Endothelial cell of umbilical vein (primary cell): ENCODE measurements around the gene PDGFRB. TPM values are rescaled to one million over a fixed set of nuclear protein-coding genes. Genes with fewer than 3 reads are reported as not detected.

Source experiments
- BruUV-seq: library from RNA; stranded (reverse); fragments of 400-500 nt; replicated peaks from 2 replicates; lab custom pipeline; 2021; lab: Mats Ljungman, UMichigan
- CTCF ChIA-PET: fragments of 300-600, 350-600 bp; sonication (Branson Sonifier 250); formaldehyde crosslinking; loops from one replicate; lab custom pipeline; 2021; ENCODE audit warnings: antibody characterized with exemption, inconsistent platforms; lab: Charles Lee
- POLR2A ChIA-PET: fragments of 300-600, 350-600 bp; sonication (Branson Sonifier 250); formaldehyde crosslinking; loops from one replicate; lab custom pipeline; 2021; ENCODE audit warnings: antibody characterized with exemption, inconsistent platforms; lab: Charles Lee
- DNase-seq: peaks from one replicate; pipeline ENCODE4 v3.0.0-alpha.2; 2011; ENCODE audit warnings: low read depth, low spot score
- FAIRE-seq: peaks from 2 replicates; lab custom pipeline; 2011; peaks lifted over from hg19 to GRCh38; lab: Jason Lieb, UNC
- H2AFZ ChIP-seq: 2 replicates; pipeline ENCODE4 v1.6.0; 2012; ENCODE audit warnings: low read depth, low read length, control low read depth, inconsistent platforms
- H3K27ac ChIP-seq: 2 replicates; pipeline ENCODE4 v1.5.1; 2011; ENCODE audit warnings: low read depth, mild to moderate bottlenecking, control low read depth, low read length, moderate library complexity; ENCODE audit not compliant: insufficient read depth
- H3K27me3 ChIP-seq, 2 experiments: 2 replicates each; pipeline versions ENCODE4 v1.6.0 to v1.6.1; 2011; ENCODE audit warnings: low read length in 2 of 2, mixed read lengths in 1 of 2; ENCODE audit not compliant: control insufficient read depth in 2 of 2, insufficient read depth in 2 of 2
- H3K36me3 ChIP-seq, 2 experiments: 2 replicates in 1 of 2; 3 replicates in 1 of 2; pipeline ENCODE4 v1.5.1; 2011; ENCODE audit warnings: low read length in 2 of 2, mild to moderate bottlenecking in 1 of 2, moderate library complexity in 1 of 2; ENCODE audit not compliant: control insufficient read depth in 2 of 2, insufficient read depth in 2 of 2; ENCODE audit errors: extremely low read depth in 1 of 2
- H3K4me1 ChIP-seq: 3 replicates; pipeline ENCODE4 v1.5.1; 2011; ENCODE audit warnings: mild to moderate bottlenecking, low read length; ENCODE audit not compliant: control insufficient read depth, insufficient read depth; ENCODE audit errors: extremely low read depth
- H3K4me2 ChIP-seq: 2 replicates; pipeline ENCODE4 v1.6.1; 2011; ENCODE audit warnings: low read length, control low read depth, mixed read lengths; ENCODE audit not compliant: insufficient read depth
- H3K4me3 ChIP-seq, 3 experiments: fragments of 200-600 bp in 1 of 3; sonication (generic), shearing (Covaris generic) in 1 of 3; replicated peaks in 1 of 3; 2 replicates each; pipeline ENCODE4 v1.5.1; 2011 to 2016; ENCODE audit warnings: control low read depth in 3 of 3, low read length in 3 of 3, mild to moderate bottlenecking in 2 of 3, inconsistent platforms in 1 of 3, low read depth in 1 of 3, moderate library complexity in 1 of 3; ENCODE audit not compliant: insufficient read depth in 1 of 3
- H3K79me2 ChIP-seq: 2 replicates; pipeline ENCODE4 v1.6.0; 2012; ENCODE audit warnings: low read length, inconsistent platforms; ENCODE audit not compliant: control insufficient read depth, insufficient read depth
- H3K9ac ChIP-seq: replicated peaks from 2 replicates; pipeline ENCODE3; 2011; ENCODE audit warnings: low read length, control low read depth; ENCODE audit not compliant: insufficient read depth; ENCODE audit errors: extremely low read depth
- H3K9me1 ChIP-seq: replicated peaks from 3 replicates; pipeline ENCODE4 v1.6.0; 2011; ENCODE audit warnings: mild to moderate bottlenecking, low read length; ENCODE audit not compliant: control insufficient read depth, insufficient read depth; ENCODE audit errors: extremely low read depth
- H3K9me3 ChIP-seq: replicated peaks from 2 replicates; pipeline ENCODE4 v1.5.1; 2012; ENCODE audit warnings: low read length, inconsistent platforms; ENCODE audit not compliant: control insufficient read depth, insufficient read depth
- H4K20me1 ChIP-seq: replicated peaks from 2 replicates; pipeline ENCODE3; 2011; ENCODE audit warnings: mild to moderate bottlenecking, low read length; ENCODE audit not compliant: control insufficient read depth, insufficient read depth; ENCODE audit errors: extremely low read depth
- EZH2 ChIP-seq: IDR thresholded peaks from 2 replicates; pipeline ENCODE4 v1.6.1; 2012; ENCODE audit warnings: borderline replicate concordance, low read depth, mild to moderate bottlenecking, moderate library complexity, low read length, inconsistent platforms; ENCODE audit not compliant: severe bottlenecking
- FOS ChIP-seq: IDR thresholded peaks from 2 replicates; pipeline ENCODE4 v1.6.1; 2011; ENCODE audit warnings: mild to moderate bottlenecking, low read length, moderate library complexity, borderline replicate concordance; ENCODE audit not compliant: insufficient read depth
- GATA2 ChIP-seq: IDR thresholded peaks from 2 replicates; pipeline ENCODE4 v1.7.0; 2011; ENCODE audit warnings: low read depth, mild to moderate bottlenecking, moderate library complexity, mixed read lengths, low read length; ENCODE audit not compliant: insufficient read length, insufficient read depth
- JUN ChIP-seq: IDR thresholded peaks from 2 replicates; pipeline ENCODE4 v1.6.1; 2011; ENCODE audit warnings: borderline replicate concordance, low read depth; ENCODE audit not compliant: insufficient read length, insufficient read depth
- MYC ChIP-seq: IDR thresholded peaks from one replicate; pipeline ENCODE4 v1.6.1; 2011; ENCODE audit warnings: mild to moderate bottlenecking, low read depth, low read length
- POLR2A ChIP-seq: IDR thresholded peaks from 2 replicates; pipeline ENCODE4 v1.6.1; 2012; ENCODE audit warnings: low read depth, mild to moderate bottlenecking, control low read depth, low read length
- POLR2AphosphoS5 ChIP-seq: IDR thresholded peaks from 2 replicates; pipeline ENCODE4 v1.6.1; 2012; ENCODE audit warnings: low read depth, mild to moderate bottlenecking, control low read depth, low read length, moderate library complexity; ENCODE audit not compliant: insufficient read depth
- dilution Hi-C: fragments of 300-500 bp; cut with MboI; formaldehyde crosslinking; loops from one replicate; pipeline ENCODE4 v1.15.0; 2019; ENCODE audit warnings: low sequenced_read_pairs; ENCODE audit not compliant: extremely low pct_ligation_motif_present
- intact Hi-C: fragments of 100-400 bp; cut with micrococcal nuclease; formaldehyde crosslinking; loops from one replicate; pipeline ENCODE4 v1.10.0; 2022
- polyA plus RNA-seq, 4 experiments: library from polyadenylated mRNA; depleted of rRNA in 3 of 4; stranded (reverse) in 3 of 4; unstranded in 1 of 4; fragments of >200 nt; gene quantifications; 2 replicates each; pipeline versions ENCODE4 v1.2.1 to v1.2.3, GENCODE V29; 2011 to 2012; ENCODE audit warnings: missing spikeins in 1 of 4
- total RNA-seq: library from RNA; stranded (reverse); gene quantifications from 2 replicates; pipeline ENCODE4 v1.2.3, GENCODE V29; 2021
- TF ChIP-seq, protein P1 (sequence below), 2 donors: IDR thresholded peaks; 1 replicate in 1 of 2; 2 replicates in 1 of 2; pipeline ENCODE4 v1.5.1; 2011; ENCODE audit warnings: low read length in 2 of 2, mild to moderate bottlenecking in 2 of 2, moderate library complexity in 2 of 2, control low read depth in 1 of 2, inconsistent platforms in 1 of 2, low read depth in 1 of 2; ENCODE audit not compliant: insufficient read depth in 1 of 2; ENCODE audit errors: extremely low read depth in 1 of 2
- TF ChIP-seq, protein P2 (sequence below): IDR thresholded peaks from 2 replicates; pipeline ENCODE4 v1.6.1; 2011; ENCODE audit not compliant: insufficient read depth, insufficient read length

Gene PDGFRB
- total and polyA plus RNA-seq, 2 donors (not counting 3 experiments of a cell fraction or from before 2014, with no cell fraction given), result 1.4 to 1.7 TPM

DNA sequence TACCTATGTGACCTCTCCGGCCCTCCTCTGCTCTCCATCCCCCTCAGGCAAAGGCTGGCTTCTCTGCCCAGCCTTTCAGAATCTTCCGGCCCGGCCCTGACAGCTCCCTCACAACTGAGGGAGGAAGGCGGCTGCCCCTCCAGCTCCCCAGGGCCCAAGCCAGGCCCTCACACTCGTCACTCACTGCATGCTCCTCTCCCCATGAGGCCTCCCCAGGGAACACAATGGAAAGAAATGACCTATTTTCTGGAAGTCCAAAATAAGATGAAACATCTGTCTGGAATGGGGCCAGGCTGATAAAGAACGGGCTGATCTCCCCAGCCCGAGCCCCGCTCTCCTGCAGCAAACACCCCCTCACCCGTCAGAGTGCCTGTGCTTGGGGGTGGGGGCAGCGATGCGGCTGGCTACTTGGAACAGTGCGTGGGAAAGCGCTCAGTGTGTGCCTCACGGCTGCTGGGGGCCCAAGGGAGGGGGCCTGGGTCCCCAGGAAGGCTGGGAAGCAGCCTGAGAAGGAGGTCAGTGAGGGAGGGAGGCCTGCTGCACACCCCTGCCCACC lies 11.3 kb downstream of the PDGFRB start:
- Histone ChIP-seq H3K4me2 (no peak overlapping the region), H3K9ac (no peak overlapping the region), H3K36me3 (no peaks in the 10 kb centered on the region), H3K9me3 (no peaks in the 10 kb centered on the region), H3K27me3 (no peaks in the 10 kb centered on the region), H2AFZ (no peak overlapping the region), H3K27ac (no peak overlapping the region), H4K20me1 (no peaks in the 10 kb centered on the region), H3K4me3 (no peak overlapping the region), H3K4me1 (peaks cover 6% of the 10 kb centered on the region), H3K79me2 (no peaks in the 10 kb centered on the region), H3K9me1 (no peaks in the 10 kb centered on the region)
- dilution Hi-C loops, result no loop called here
- DNase-seq (no peak), FAIRE-seq (no peak)
- ChIA-PET CTCF (interaction anchor here (1.5 to 2.6 kb wide), 4 partner anchors 8 to 292 kb away, joined by 4 to 6 read pairs (median 4); partner anchors contain the start of gene PDGFRB), POLR2A (no interaction called here)
- BruUV-seq, result no TSS peak
- intact Hi-C loops, result no loop called here
- no peak for TF ChIP-seq POLR2A
- no peak for TF ChIP-seq JUN
- TF ChIP-seq, protein P1, sequence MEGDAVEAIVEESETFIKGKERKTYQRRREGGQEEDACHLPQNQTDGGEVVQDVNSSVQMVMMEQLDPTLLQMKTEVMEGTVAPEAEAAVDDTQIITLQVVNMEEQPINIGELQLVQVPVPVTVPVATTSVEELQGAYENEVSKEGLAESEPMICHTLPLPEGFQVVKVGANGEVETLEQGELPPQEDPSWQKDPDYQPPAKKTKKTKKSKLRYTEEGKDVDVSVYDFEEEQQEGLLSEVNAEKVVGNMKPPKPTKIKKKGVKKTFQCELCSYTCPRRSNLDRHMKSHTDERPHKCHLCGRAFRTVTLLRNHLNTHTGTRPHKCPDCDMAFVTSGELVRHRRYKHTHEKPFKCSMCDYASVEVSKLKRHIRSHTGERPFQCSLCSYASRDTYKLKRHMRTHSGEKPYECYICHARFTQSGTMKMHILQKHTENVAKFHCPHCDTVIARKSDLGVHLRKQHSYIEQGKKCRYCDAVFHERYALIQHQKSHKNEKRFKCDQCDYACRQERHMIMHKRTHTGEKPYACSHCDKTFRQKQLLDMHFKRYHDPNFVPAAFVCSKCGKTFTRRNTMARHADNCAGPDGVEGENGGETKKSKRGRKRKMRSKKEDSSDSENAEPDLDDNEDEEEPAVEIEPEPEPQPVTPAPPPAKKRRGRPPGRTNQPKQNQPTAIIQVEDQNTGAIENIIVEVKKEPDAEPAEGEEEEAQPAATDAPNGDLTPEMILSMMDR (IDR thresholded peaks at IDR 0.05; ENCODE audit: extremely low read depth in 1 of 2, insufficient read depth in 1 of 2, low read depth in 1 of 2, low read length in 2 of 2), result no peak
- TF ChIP-seq GATA2, result no peak
- TF ChIP-seq, protein P2, sequence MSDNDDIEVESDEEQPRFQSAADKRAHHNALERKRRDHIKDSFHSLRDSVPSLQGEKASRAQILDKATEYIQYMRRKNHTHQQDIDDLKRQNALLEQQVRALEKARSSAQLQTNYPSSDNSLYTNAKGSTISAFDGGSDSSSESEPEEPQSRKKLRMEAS, result no peak
- no peak for TF ChIP-seq POLR2AphosphoS5
- no peak for TF ChIP-seq EZH2
- TF ChIP-seq FOS, result no peak
- no peak for TF ChIP-seq MYC
